ENCODE data around the gene ZNF497. TPM values are rescaled to one million over a fixed set of nuclear protein-coding genes. Genes with fewer than 3 reads are reported as not detected.

Gene ZNF497
- total and polyA plus RNA-seq, 9 of the 15 experiments (the other 6 are each of a cell fraction or from before 2014, with no cell fraction given) = 0.06 to 0.98 (median 0.44) TPM; not detected in 1

- H4K20me1 ChIP-seq (replicated peaks; ENCODE audit: control insufficient read depth, insufficient read depth, low read length) = no peaks in the 10 kb centered on the region
- POLR2A ChIA-PET = interaction anchor here (3.6 kb wide), 1 partner anchor 12 kb away, joined by 20 read pairs; the partner anchor contains the start of gene ZNF497
- in situ Hi-C loops (cut with MboI) = no loop called here
- ATAC-seq (no peak), DNase-seq (ENCODE audit: extremely low read depth in 1 of 4, low spot score in 3 of 4) (no peak), FAIRE-seq (no peak)
- peaks cover 5 to 25% of the 10 kb centered on the region in 2 experiments; a peak in 4 of 5 replicates for H3K4me1 ChIP-seq (replicated peaks in 1 of 2; ENCODE audit: control insufficient read depth in 2 of 2, insufficient read depth in 2 of 2, low read length in 2 of 2)
- no peaks in the 10 kb centered on the region for H3K79me2 ChIP-seq (ENCODE audit: control insufficient read depth, insufficient read depth, low read length)
- no peaks in the 10 kb centered on the region for H3K9me3 ChIP-seq (replicated peaks; ENCODE audit: control insufficient read depth, insufficient read depth, low read depth, low read length)
- intact Hi-C loops (cut with micrococcal nuclease) = no loop called here
- no peak overlapping the region for H2AFZ ChIP-seq (ENCODE audit: low read depth, low read length)
- no peaks in the 10 kb centered on the region for H3K36me3 ChIP-seq (ENCODE audit: control insufficient read depth, insufficient read depth, low read length)
- peak; percentile 84 for TF ChIP-seq ZBTB33 (CRISPR knock-in tag; IDR thresholded peaks at IDR 0.05)
- no peak for TF ChIP-seq SMARCA5 (IDR thresholded peaks at IDR 0.05)
- H3K27ac ChIP-seq (ENCODE audit: extremely low read depth, low read depth, low read length) = no peak overlapping the region
- CTCF ChIA-PET (ENCODE audit: low intra/inter-chr PET ratio) = interaction anchor here (0.6 kb wide), 1 partner anchor 10 kb away, joined by 3 read pairs; no protein-coding TSS in a partner anchor
- no peak overlapping the region for H3K4me2 ChIP-seq (ENCODE audit: insufficient read depth, low read length)
- no peak overlapping the region for H3K9ac ChIP-seq (ENCODE audit: insufficient read depth in 1 of 2, low read depth in 2 of 2, low read length in 2 of 2)
- H3K4me3 ChIP-seq = no peak overlapping the region
- H3K27me3 ChIP-seq (ENCODE audit: control insufficient read depth in 2 of 2, insufficient read depth in 2 of 2, low read length in 2 of 2) = no peaks in the 10 kb centered on the region
- no TSS peak for BruUV-seq (replicated peaks)
- WGBS (ENCODE audit: insufficient coverage, low coverage, missing lambda C conversion rate) = 91% methylated on average over 41 of the region's 84 CpGs
- no peaks in the 10 kb centered on the region for H3K9me1 ChIP-seq (ENCODE audit: control insufficient read depth, insufficient read depth, low read length)
Measured at GRCh38 chr19:58350001-58350861, 12.3 kb downstream of the ZNF497 start.

Data from K562 (cell line).